H1 (cell line): ENCODE results near the gene CEP85L. TPM values are rescaled to one million over a fixed set of nuclear protein-coding genes. Genes with fewer than 3 reads are reported as not detected.

Experiments used
- CTCF ChIA-PET: fragments of 300-600 bp; sonication (Branson Sonifier 250); formaldehyde crosslinking; loops from one replicate; lab custom pipeline; 2021; ENCODE audit not compliant: partially characterized antibody; lab: Charles Lee
- POLR2A ChIA-PET: fragments of 300-600 bp; sonication (Branson Sonifier 250); formaldehyde crosslinking; loops from one replicate; lab custom pipeline; 2021; ENCODE audit warnings: inconsistent platforms; ENCODE audit not compliant: partially characterized antibody; lab: Charles Lee
- DNase-seq, 2 experiments: peaks; one replicate each; pipeline versions ENCODE4 v3.0.0 to v3.0.0-alpha.2; 2010 to 2022; ENCODE audit warnings: low spot score in 2 of 2, low read depth in 1 of 2, mixed read lengths in 1 of 2
- FAIRE-seq: peaks from 2 replicates; lab custom pipeline; 2011; peaks lifted over from hg19 to GRCh38; lab: Jason Lieb, UNC
- H2AFZ ChIP-seq: 2 replicates; pipeline ENCODE4 v1.8.1; 2012; ENCODE audit warnings: low read length, inconsistent platforms
- H2AK5ac ChIP-seq: 2 replicates; pipeline ENCODE4 v1.6.1; 2013; ENCODE audit warnings: low read depth, low read length
- H2BK120ac ChIP-seq: replicated peaks from 2 replicates; pipeline ENCODE3; 2013; ENCODE audit warnings: low read depth, low read length, inconsistent platforms
- H2BK12ac ChIP-seq: 2 replicates; pipeline ENCODE4 v1.6.1; 2013; ENCODE audit warnings: low read depth, low read length
- H2BK15ac ChIP-seq: 2 replicates; pipeline ENCODE4 v1.6.1; 2013; ENCODE audit warnings: low read length
- H2BK20ac ChIP-seq: 2 replicates; pipeline ENCODE4 v1.6.1; 2013; ENCODE audit warnings: low read length
- H2BK5ac ChIP-seq: 2 replicates; pipeline ENCODE4 v1.6.1; 2013; ENCODE audit warnings: low read depth, low read length
- H3K14ac ChIP-seq: 2 replicates; pipeline ENCODE4 v1.6.1; 2013; ENCODE audit warnings: inconsistent platforms; ENCODE audit not compliant: insufficient read length
- H3K18ac ChIP-seq: 2 replicates; pipeline ENCODE4 v1.6.1; 2013; ENCODE audit warnings: low read length; ENCODE audit errors: extremely low read depth
- H3K23ac ChIP-seq: 2 replicates; pipeline ENCODE4 v1.6.1; 2013; ENCODE audit warnings: inconsistent platforms; ENCODE audit not compliant: insufficient read length
- H3K23me2 ChIP-seq: 2 replicates; pipeline ENCODE4 v1.6.1; 2013; ENCODE audit warnings: low read depth, low read length
- H3K27ac ChIP-seq: 2 replicates; pipeline ENCODE4 v1.6.1; 2011; ENCODE audit warnings: low read depth, low read length, inconsistent platforms
- H3K27me3 ChIP-seq, 4 experiments: replicated peaks in 1 of 4; 1 replicate in 1 of 4; 2 replicates in 3 of 4; pipeline versions ENCODE4 v1.6.1 to v1.8.1; 2011 to 2013; ENCODE audit warnings: low read length in 3 of 4, mild to moderate bottlenecking in 3 of 4, inconsistent platforms in 2 of 4, mixed read lengths in 2 of 4, moderate library complexity in 1 of 4; ENCODE audit not compliant: control insufficient read depth in 3 of 4, insufficient read depth in 3 of 4; ENCODE audit errors: extremely low read depth in 1 of 4
- H3K36me3 ChIP-seq, 4 experiments: 2 replicates each; pipeline versions ENCODE4 v1.6.1 to v1.8.1; 2011 to 2013; ENCODE audit warnings: mild to moderate bottlenecking in 4 of 4, low read length in 3 of 4, moderate library complexity in 2 of 4, control low read depth in 1 of 4, inconsistent platforms in 1 of 4; ENCODE audit not compliant: insufficient read depth in 4 of 4, control insufficient read depth in 2 of 4
- H3K4ac ChIP-seq: replicated peaks from 2 replicates; pipeline ENCODE3; 2013; ENCODE audit warnings: low read length, low read depth, mixed read lengths, inconsistent platforms; ENCODE audit not compliant: insufficient read length
- H3K4me1 ChIP-seq, 4 experiments: replicated peaks in 1 of 4; 1 replicate in 1 of 4; 2 replicates in 3 of 4; pipeline versions ENCODE4 v1.6.1 to v1.8.1; 2011 to 2013; ENCODE audit warnings: low read length in 3 of 4, inconsistent platforms in 2 of 4, mixed read lengths in 1 of 4; ENCODE audit not compliant: insufficient read depth in 4 of 4, control insufficient read depth in 3 of 4
- H3K4me2 ChIP-seq, 2 experiments: 2 replicates each; pipeline versions ENCODE4 v1.6.1 to v1.8.1; 2011 to 2013; ENCODE audit warnings: low read depth in 2 of 2, low read length in 2 of 2, control low read depth in 1 of 2, inconsistent platforms in 1 of 2, mild to moderate bottlenecking in 1 of 2; ENCODE audit not compliant: insufficient read depth in 1 of 2
- H3K4me3 ChIP-seq, 4 experiments: fragments of 200-600, 300-600 bp in 1 of 4; sonication (generic), shearing (Covaris generic), sonication (Bioruptor Twin) in 1 of 4; 2 replicates each; pipeline versions ENCODE4 v1.5.1 to v1.8.1; 2011 to 2016; ENCODE audit warnings: low read length in 4 of 4, low read depth in 3 of 4, control low read depth in 2 of 4, inconsistent platforms in 2 of 4, mild to moderate bottlenecking in 2 of 4, mixed read lengths in 1 of 4, moderate library complexity in 1 of 4; ENCODE audit not compliant: insufficient read depth in 2 of 4; ENCODE audit errors: extremely low read depth in 1 of 4
- H3K56ac ChIP-seq: replicated peaks from 2 replicates; pipeline ENCODE3; 2013; ENCODE audit warnings: low read depth, mild to moderate bottlenecking, mixed read lengths, low read length, inconsistent platforms; ENCODE audit not compliant: insufficient read length
- H3K79me1 ChIP-seq: 2 replicates; pipeline ENCODE4 v1.6.1; 2013; ENCODE audit warnings: low read depth, low read length, control low read depth
- H3K79me2 ChIP-seq, 2 experiments: 2 replicates each; pipeline versions ENCODE4 v1.6.1 to v1.8.1; 2012 to 2013; ENCODE audit warnings: low read length in 2 of 2, mild to moderate bottlenecking in 2 of 2, inconsistent platforms in 1 of 2; ENCODE audit not compliant: insufficient read depth in 2 of 2, control insufficient read depth in 1 of 2
- H3K9ac ChIP-seq, 4 experiments: replicated peaks in 1 of 4; 1 replicate in 1 of 4; 2 replicates in 3 of 4; pipeline versions ENCODE4 v1.6.1 to v1.8.1; 2011 to 2013; ENCODE audit warnings: low read depth in 3 of 4, low read length in 3 of 4, control low read depth in 2 of 4, mild to moderate bottlenecking in 2 of 4, moderate library complexity in 2 of 4, inconsistent platforms in 1 of 4; ENCODE audit errors: extremely low read depth in 1 of 4
- H3K9me3 ChIP-seq, 2 experiments: 2 replicates each; pipeline versions ENCODE4 v1.6.1 to v1.8.1; 2012 to 2013; ENCODE audit warnings: mild to moderate bottlenecking in 2 of 2, moderate library complexity in 2 of 2, control low read depth in 1 of 2, inconsistent platforms in 1 of 2, low read depth in 1 of 2, low read length in 1 of 2, mixed read lengths in 1 of 2; ENCODE audit not compliant: insufficient read depth in 2 of 2
- H4K20me1 ChIP-seq, 2 experiments: replicated peaks in 1 of 2; 2 replicates each; pipeline versions ENCODE3 to v1.8.1; 2011 to 2013; ENCODE audit warnings: inconsistent platforms in 2 of 2, low read length in 2 of 2, mild to moderate bottlenecking in 1 of 2; ENCODE audit not compliant: insufficient read depth in 2 of 2, control insufficient read depth in 1 of 2
- H4K5ac ChIP-seq: 2 replicates; pipeline ENCODE4 v1.6.1; 2013; ENCODE audit warnings: low read length, low read depth, mixed read lengths, inconsistent platforms; ENCODE audit not compliant: insufficient read length
- H4K8ac ChIP-seq: 2 replicates; pipeline ENCODE4 v1.8.0; 2013; ENCODE audit warnings: mild to moderate bottlenecking, moderate library complexity, low read length, inconsistent platforms; ENCODE audit not compliant: insufficient read depth; ENCODE audit errors: extremely low read depth
- H4K91ac ChIP-seq: replicated peaks from 2 replicates; pipeline ENCODE3; 2013; ENCODE audit warnings: low read length, mixed read lengths, inconsistent platforms; ENCODE audit not compliant: insufficient read length
- CHD1 ChIP-seq: IDR thresholded peaks from 2 replicates; pipeline ENCODE4 v1.6.1; 2012; ENCODE audit warnings: low read depth, low read length, improper control_type of control experiment
- CREB1 ChIP-seq: IDR thresholded peaks from 2 replicates; pipeline ENCODE4 v1.6.1; 2012; ENCODE audit warnings: inconsistent platforms
- EP300 ChIP-seq, 2 experiments: IDR thresholded peaks; 1 replicate in 1 of 2; 2 replicates in 1 of 2; pipeline ENCODE4 v1.6.1; 2011 to 2012; ENCODE audit warnings: low read depth in 2 of 2, low read length in 2 of 2, mild to moderate bottlenecking in 2 of 2, borderline replicate concordance in 1 of 2, inconsistent platforms in 1 of 2, moderate library complexity in 1 of 2
- FOSL1 ChIP-seq: IDR thresholded peaks from 2 replicates; pipeline ENCODE4 v1.6.1; 2011; ENCODE audit warnings: mild to moderate bottlenecking, low read depth, low read length, moderate library complexity; ENCODE audit not compliant: insufficient read depth
- GABPA ChIP-seq: IDR thresholded peaks from 2 replicates; pipeline ENCODE4 v1.6.1; 2011; ENCODE audit warnings: mild to moderate bottlenecking, low read length, moderate library complexity, borderline replicate concordance; ENCODE audit not compliant: insufficient read depth
- KDM1A ChIP-seq: fragments of 200-600, 300-600 bp; sonication (generic); IDR thresholded peaks from 2 replicates; pipeline ENCODE4 v1.7.1; 2016; ENCODE audit warnings: mild to moderate bottlenecking, low read length, borderline replicate concordance
- KDM5A ChIP-seq: fragments of 200-600 bp; IDR thresholded peaks from 2 replicates; pipeline ENCODE4 v1.7.1; 2012; ENCODE audit warnings: mild to moderate bottlenecking, low read length, inconsistent platforms, mixed read lengths
- MAFK ChIP-seq: IDR thresholded peaks from 2 replicates; pipeline ENCODE4 v1.6.1; 2012; ENCODE audit warnings: low read depth, mild to moderate bottlenecking, improper control_type of control experiment, low read length
- RAD21 ChIP-seq, 2 experiments: IDR thresholded peaks in 1 of 2; conservative IDR thresholded peaks in 1 of 2; 2 replicates each; pipeline ENCODE4 v1.6.1; 2011; ENCODE audit warnings: low read depth in 2 of 2, low read length in 2 of 2, improper control_type of control experiment in 1 of 2, inconsistent platforms in 1 of 2, mild to moderate bottlenecking in 1 of 2, moderate library complexity in 1 of 2
- TAF7 ChIP-seq: optimal IDR thresholded peaks from 2 replicates; pipeline ENCODE3; 2011; ENCODE audit warnings: low read depth, mild to moderate bottlenecking, inconsistent platforms, low read length, moderate library complexity, borderline replicate concordance
- TBP ChIP-seq: IDR thresholded peaks from 2 replicates; pipeline ENCODE4 v1.6.1; 2011; ENCODE audit warnings: low read depth, low read length, improper control_type of control experiment
- TCF12 ChIP-seq: IDR thresholded peaks from 2 replicates; pipeline ENCODE4 v1.6.1; 2011; ENCODE audit warnings: low read depth, mild to moderate bottlenecking, low read length
- ZNF274 ChIP-seq: IDR thresholded peaks from 2 replicates; pipeline ENCODE4 v1.7.0; 2012; ENCODE audit warnings: low read length, borderline replicate concordance; ENCODE audit errors: extremely low read depth
- WGBS, 2 experiments: shearing (Covaris generic) in 1 of 2; methylation state at CpG; one replicate each; pipeline versions ENCODE4 v1.1.6 to v1.1.7; 2013 to 2015; ENCODE audit warnings: low lambda C conversion rate in 2 of 2, mixed read lengths in 2 of 2, inconsistent platforms in 1 of 2, low coverage in 1 of 2, missing lambda C conversion rate in 1 of 2; ENCODE audit not compliant: insufficient replicate concordance in 2 of 2, insufficient coverage in 1 of 2, insufficient read length in 1 of 2; ENCODE audit errors: extremely low coverage in 1 of 2, missing lambda C conversion rate in 1 of 2; 5-methylcytosine and 5-hydroxymethylcytosine counted together
- polyA plus RNA-seq, 7 experiments: library from polyadenylated mRNA; depleted of rRNA in 3 of 7; stranded (reverse) in 5 of 7; unstranded in 2 of 7; fragments of >200 nt in 5 of 7; fragments of 200-250 nt in 2 of 7; gene quantifications; 1 replicate in 5 of 7; 2 replicates in 1 of 7; 4 replicates in 1 of 7; pipeline versions ENCODE4 v1.2.1 to v1.2.3, GENCODE V29; 2011 to 2013; ENCODE audit warnings: missing spikeins in 2 of 7, mixed read lengths in 2 of 7
- total RNA-seq: library from RNA; stranded (reverse); fragmentation: NEBNext Ultra II Directional; extraction: Animal tissue kit (Norgen Biotek cat#: 25700); gene quantifications from 2 replicates; pipeline ENCODE4 v1.2.1, GENCODE V29; 2021

The CEP85L gene
- total and polyA plus RNA-seq, 2 of the 8 experiments (the other 6 are each of a cell fraction or from before 2014, with no cell fraction given): 3.2 to 27.6 TPM

DNA sequence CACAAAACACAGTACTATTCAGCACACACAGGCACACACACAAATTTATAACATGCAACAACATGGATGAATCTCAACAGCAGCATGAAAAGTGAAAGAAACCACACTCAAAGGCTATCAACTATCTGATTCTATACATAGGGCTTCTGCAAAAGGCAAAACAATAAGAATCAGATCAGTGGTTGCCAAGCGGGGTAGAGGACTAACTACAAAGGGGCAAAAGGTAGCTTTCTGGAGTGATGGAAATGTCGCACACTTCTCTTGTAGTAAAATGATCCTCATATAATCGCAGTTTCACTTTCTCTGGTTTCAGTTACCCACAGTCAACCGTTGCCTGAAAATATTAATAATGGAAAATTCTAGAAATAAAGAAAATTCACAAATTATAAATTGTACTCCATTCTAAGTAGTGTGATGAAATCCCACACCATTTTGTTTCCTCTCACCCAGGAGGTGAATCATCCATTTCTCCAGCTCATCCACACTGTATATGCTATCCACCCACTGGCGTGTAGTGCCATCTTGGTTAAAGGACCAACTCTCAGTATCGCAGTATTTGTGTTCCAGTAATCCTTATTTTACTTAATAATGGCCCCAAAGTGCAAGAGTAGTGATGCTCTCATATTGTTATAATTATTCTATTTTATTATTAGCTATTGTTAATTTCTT is 116.1 kb downstream of the CEP85L start:
- H3K27ac ChIP-seq: no peak overlapping the region
- WGBS, 2 experiments: 98% methylated on average over 6 of the region's 6 CpGs; no CpG with 5 or more reads in 1 of the 2 experiments
- H3K4me2 ChIP-seq: no peak overlapping the region
- CTCF ChIA-PET: no interaction called here
- no peak overlapping the region for H2BK15ac ChIP-seq
- no peak overlapping the region for H4K5ac ChIP-seq
- H3K23ac ChIP-seq: no peak overlapping the region
- no peak for DNase-seq
- H2BK12ac ChIP-seq: no peak overlapping the region
- H2BK20ac ChIP-seq: no peak overlapping the region
- H3K9me3 ChIP-seq: no peaks in the 10 kb centered on the region; a peak in 1 of 4 replicates
- H4K20me1 ChIP-seq: no peaks in the 10 kb centered on the region
- no peak overlapping the region for H4K91ac ChIP-seq
- no peak overlapping the region for H4K8ac ChIP-seq
- H3K4me3 ChIP-seq: no peak overlapping the region
- no peaks in the 10 kb centered on the region for H3K27me3 ChIP-seq
- no peak overlapping the region for H3K14ac ChIP-seq
- no peak overlapping the region for H2AFZ ChIP-seq
- H3K9ac ChIP-seq: no peak overlapping the region
- no peaks in the 10 kb centered on the region for H3K36me3 ChIP-seq
- H3K18ac ChIP-seq: no peak overlapping the region
- FAIRE-seq: no peak
- H2BK5ac ChIP-seq: no peak overlapping the region
- peaks cover 0 to 27% of the 10 kb centered on the region in 2 experiments; a peak in 2 of 4 replicates for H3K79me2 ChIP-seq
- no peak overlapping the region for H3K56ac ChIP-seq
- H3K4me1 ChIP-seq: no peaks in the 10 kb centered on the region
- H3K23me2 ChIP-seq: no peaks in the 10 kb centered on the region
- H2BK120ac ChIP-seq: no peak overlapping the region
- no peak overlapping the region for H3K4ac ChIP-seq
- no peaks in the 10 kb centered on the region for H3K79me1 ChIP-seq
- POLR2A ChIA-PET: no interaction called here
- H2AK5ac ChIP-seq: no peak overlapping the region
- TF ChIP-seq RAD21 (IDR thresholded peaks at IDR 0.05 in 1 of 2, conservative IDR thresholded peaks at IDR 0.05 in 1 of 2; ENCODE audit: low read depth in 2 of 2, low read length in 2 of 2) (no peak), TCF12 (no peak), KDM1A (no peak), FOSL1 (no peak), MAFK (no peak), EP300 (IDR thresholded peaks at IDR 0.05; ENCODE audit: borderline replicate concordance in 1 of 2, low read depth in 2 of 2, low read length in 2 of 2) (no peak), TAF7 (no peak), CREB1 (no peak), TBP (no peak), GABPA (no peak), CHD1 (no peak), KDM5A (no peak), ZNF274 (no peak)
